A673 (cell line): ENCODE data around the gene TMEM266.

Experiments used
- EZH2 ChIP-seq: fragments of 200-600 bp; sonication (generic); IDR thresholded peaks from 2 replicates; pipeline ENCODE4 v1.6.1; 2017; ENCODE audit warnings: borderline replicate concordance, low read depth, mild to moderate bottlenecking, mixed read lengths, antibody characterized with exemption, low read length; ENCODE audit not compliant: poor library complexity, severe bottlenecking
- TF ChIP-seq, protein P1 (sequence below): fragments of 300-800, 200-600 bp; sonication (generic); conservative IDR thresholded peaks from 2 replicates; pipeline ENCODE4 v1.5.1; 2017; ENCODE audit warnings: low read depth, mild to moderate bottlenecking, antibody characterized with exemption, low read length, moderate library complexity, mixed read lengths

GRCh38 chr15:76198456-76199105 is 138.8 kb downstream of the TMEM266 start:
- TF ChIP-seq, protein P1, sequence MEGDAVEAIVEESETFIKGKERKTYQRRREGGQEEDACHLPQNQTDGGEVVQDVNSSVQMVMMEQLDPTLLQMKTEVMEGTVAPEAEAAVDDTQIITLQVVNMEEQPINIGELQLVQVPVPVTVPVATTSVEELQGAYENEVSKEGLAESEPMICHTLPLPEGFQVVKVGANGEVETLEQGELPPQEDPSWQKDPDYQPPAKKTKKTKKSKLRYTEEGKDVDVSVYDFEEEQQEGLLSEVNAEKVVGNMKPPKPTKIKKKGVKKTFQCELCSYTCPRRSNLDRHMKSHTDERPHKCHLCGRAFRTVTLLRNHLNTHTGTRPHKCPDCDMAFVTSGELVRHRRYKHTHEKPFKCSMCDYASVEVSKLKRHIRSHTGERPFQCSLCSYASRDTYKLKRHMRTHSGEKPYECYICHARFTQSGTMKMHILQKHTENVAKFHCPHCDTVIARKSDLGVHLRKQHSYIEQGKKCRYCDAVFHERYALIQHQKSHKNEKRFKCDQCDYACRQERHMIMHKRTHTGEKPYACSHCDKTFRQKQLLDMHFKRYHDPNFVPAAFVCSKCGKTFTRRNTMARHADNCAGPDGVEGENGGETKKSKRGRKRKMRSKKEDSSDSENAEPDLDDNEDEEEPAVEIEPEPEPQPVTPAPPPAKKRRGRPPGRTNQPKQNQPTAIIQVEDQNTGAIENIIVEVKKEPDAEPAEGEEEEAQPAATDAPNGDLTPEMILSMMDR = no peak
- no peak for TF ChIP-seq EZH2
